ENCODE measurements around the gene S100A1.

DNA sequence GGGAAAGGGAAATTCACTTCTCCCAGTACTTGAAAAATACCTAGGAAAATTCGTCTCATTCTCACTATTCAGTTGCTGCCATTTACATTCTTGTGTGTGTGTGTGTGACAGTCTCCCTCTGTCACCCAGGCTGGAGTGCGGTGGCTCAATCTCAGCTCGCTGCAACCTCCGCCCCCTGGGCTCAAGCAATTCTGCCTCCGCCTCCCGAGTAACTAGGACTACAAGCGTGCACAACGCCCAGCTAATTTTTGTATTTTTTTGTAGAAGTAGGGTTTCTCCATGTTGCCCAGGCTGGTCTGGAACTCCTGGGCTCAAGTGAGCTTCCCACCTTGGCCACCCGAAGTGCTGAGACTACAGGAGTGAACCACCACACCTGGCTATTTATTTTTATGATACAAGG, 31.4 kb downstream of the S100A1 start:
- TF ChIP-seq, protein P1, sequence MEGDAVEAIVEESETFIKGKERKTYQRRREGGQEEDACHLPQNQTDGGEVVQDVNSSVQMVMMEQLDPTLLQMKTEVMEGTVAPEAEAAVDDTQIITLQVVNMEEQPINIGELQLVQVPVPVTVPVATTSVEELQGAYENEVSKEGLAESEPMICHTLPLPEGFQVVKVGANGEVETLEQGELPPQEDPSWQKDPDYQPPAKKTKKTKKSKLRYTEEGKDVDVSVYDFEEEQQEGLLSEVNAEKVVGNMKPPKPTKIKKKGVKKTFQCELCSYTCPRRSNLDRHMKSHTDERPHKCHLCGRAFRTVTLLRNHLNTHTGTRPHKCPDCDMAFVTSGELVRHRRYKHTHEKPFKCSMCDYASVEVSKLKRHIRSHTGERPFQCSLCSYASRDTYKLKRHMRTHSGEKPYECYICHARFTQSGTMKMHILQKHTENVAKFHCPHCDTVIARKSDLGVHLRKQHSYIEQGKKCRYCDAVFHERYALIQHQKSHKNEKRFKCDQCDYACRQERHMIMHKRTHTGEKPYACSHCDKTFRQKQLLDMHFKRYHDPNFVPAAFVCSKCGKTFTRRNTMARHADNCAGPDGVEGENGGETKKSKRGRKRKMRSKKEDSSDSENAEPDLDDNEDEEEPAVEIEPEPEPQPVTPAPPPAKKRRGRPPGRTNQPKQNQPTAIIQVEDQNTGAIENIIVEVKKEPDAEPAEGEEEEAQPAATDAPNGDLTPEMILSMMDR (IDR thresholded peaks at IDR 0.05; ENCODE audit: low read depth, low read length, poor library complexity, severe bottlenecking): no peak
- TF ChIP-seq EZH2phosphoT487 (IDR thresholded peaks at IDR 0.05; ENCODE audit: borderline replicate concordance, low read length): no peak
